Daoy (cell line): ENCODE measurements around the gene H2BK1. TPM values are rescaled to one million over a fixed set of nuclear protein-coding genes. Genes with fewer than 3 reads are reported as not detected.
A peak's percentile ranks its signal among the peaks of the same experiment; 100 is the strongest.

Source experiments
- DNase-seq: peaks from one replicate; pipeline ENCODE4 v3.0.0-alpha.2; 2015; ENCODE audit warnings: low read depth
- total RNA-seq: library from RNA; depleted of rRNA; stranded (reverse); fragments of >200 nt; shearing (Covaris generic); gene quantifications from 2 replicates; pipeline ENCODE4 v1.2.3, GENCODE V29; 2014; rRNA removed

H2BK1 gene
- not detected in 2 replicates for total RNA-seq

GRCh38 chr7:151210087-151210854 lies at the start of gene H2BK1:
H2BK1 (minus strand) TSS chr7:151210488; CDS start chr7:151210318, 170 bp downstream.
- DNase-seq = no peak

- DNase-seq = no peak
These were observed 47.7 kb upstream of the H2BK1 start for GRCh38 chr7:151257990-151258389.

- DNase-seq = no peak
These were observed 46.2 kb upstream of the H2BK1 start for GRCh38 chr7:151256410-151257045.

DNA sequence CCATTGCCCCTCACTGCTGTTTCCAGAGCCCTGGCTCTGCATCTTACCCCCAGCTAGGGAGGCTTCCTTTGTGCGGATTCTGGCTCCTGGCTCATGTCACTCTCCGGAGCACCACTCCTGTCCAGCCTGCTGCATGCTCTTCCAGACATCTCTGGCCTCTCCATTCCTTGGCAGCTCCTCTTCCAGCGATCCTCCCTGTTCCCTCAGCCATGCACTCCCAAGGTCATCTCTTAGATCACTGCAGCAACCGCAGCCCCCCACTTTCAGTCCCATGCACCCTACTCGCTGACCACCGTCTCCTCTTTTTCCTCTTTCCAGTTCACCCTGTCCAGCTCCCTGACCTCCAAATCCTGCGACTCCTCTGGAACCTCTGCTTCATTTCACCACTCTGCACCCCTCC lies 45.1 kb upstream of the H2BK1 start:
- DNase-seq = no peak

DNA sequence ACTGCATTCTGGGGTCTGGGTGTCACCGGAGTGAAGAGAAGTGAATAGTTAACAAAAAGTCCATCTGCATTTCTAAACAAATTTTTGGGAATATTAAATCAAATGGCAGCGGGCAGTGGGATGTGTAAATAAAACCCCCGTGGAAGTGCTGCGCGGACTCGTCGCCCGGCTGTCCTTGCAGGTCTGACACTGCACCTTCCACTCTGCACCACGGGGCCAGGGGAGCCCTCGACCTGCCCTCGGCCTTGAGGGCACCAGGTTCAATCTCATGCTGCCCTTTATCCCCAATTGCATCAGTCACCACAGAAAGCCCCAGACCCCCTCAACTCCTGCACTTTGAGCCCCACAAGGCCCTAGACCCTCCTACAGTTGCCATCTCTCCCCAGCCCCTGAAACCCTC lies 44.6 kb upstream of the H2BK1 start:
- no peak for DNase-seq

DNA sequence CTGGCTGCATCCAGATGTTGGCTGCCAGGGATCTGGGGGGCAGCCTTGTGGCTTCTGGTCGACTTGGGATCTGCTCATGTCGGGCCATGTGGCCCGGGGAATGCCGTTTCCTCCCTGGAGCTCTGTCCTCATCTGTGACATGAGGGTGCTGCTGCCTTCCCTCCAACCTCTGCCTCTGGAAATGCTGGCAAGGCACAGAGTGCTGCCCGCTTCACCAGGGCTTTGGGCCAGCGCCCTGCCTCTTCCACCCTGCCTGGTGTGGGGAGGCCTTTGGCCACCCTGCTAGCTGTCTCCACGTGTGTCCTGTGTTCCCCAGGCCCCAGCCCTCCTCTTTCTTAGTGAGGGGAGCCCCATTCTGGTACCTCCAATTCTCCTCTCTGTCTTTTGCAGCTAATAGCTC lies 44.0 kb upstream of the H2BK1 start:
- DNase-seq = no peak

- DNase-seq = no peak
These were observed 42.8 kb upstream of the H2BK1 start for GRCh38 chr7:151252961-151253711.

- no peak for DNase-seq
These were observed 42.2 kb upstream of the H2BK1 start for GRCh38 chr7:151252561-151252835.

DNA sequence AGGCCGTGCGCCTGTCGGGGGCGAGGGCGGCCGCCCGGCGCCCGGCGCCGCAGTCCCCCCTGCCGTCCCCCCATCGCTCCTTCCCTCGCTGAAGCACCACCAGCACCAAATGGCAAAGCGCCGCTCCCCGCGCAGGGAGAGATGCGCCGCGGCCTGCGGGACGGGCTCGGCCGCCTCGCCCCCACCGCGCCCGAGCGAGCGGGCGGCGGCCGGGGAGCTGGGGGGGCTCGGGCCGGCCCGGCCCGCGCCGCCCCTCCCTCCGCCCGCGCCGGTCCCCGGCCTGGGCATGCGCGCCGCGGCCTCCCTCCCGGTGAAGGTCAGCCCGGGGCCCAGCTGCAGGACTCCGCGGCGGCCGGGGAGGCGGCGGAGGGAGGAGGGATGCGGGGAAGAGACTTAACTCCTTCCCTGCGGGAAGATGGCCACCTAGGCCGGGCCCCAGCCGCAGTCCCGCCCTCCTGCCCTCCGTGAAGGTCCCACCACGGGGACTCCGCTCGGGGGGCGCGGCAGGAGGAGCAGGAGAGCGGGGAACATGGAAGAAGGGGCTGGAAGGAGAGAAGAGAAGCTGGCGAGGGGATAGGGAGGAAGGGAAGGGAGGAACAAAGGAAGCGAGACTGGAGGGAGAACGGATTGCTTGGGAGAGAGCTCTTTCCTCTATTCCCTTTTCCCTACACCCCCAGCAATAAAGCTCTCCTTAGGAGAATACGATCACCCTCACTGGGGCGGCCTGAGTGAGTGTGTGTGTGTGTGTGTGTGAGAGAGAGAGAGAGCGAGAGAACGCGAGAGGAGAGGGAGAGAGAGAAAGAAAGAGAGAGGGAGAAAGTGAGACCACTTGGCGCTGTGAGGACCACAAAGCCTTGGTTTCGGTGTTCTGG lies 41.6 kb upstream of the H2BK1 start:
- DNase-seq = peak; percentile 82

GRCh38 chr7:151251328-151251688 lies 41.0 kb upstream of the H2BK1 start:
- peak; percentile 43 for DNase-seq

DNA sequence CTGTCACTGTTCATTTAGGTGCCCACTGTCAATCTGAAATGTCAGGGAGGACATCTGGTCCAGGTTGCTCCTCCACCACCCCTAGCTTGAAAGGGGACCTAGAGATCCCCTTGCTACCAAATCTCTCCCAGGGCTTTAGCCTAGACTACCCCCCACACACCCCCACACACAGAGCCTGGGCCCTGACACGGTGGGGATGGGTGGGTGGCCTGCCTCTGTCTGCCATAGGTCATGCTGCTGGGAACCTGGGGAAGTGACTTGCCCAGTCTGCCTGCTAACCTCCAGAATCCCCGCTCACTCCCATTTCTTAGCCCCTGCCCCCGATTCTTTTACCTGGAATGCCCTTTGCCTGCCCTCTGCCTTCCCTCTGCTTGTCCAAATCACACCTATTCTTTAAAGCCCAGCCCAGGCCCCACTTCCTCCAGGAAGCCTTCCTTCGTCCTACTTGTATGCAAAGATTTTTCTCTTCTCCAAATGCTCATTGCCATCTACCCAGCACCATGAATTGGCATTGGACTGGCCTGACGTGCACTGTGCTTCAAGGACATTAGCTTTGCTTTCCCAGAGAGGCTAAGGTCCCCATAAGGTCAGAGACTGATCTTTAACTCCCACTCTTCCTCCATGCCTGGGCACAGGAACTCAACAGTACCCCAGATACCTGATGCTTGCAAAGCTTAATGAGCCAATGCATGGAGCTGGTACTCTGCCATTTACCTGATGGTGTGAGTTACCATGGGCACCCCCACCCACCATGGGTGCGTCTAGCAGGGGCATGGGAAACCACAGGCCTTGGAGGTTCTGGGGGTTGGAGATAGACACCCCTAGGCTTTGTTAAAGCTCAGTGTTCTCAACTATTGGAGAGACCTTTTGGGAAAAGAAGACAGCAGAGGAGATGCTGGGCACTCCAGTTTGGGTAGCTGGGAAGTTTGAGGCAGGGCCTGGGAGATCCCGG lies 40.2 kb upstream of the H2BK1 start:
- no peak for DNase-seq

GRCh38 chr7:151249732-151250072 lies 39.4 kb upstream of the H2BK1 start:
- peak; percentile 79 for DNase-seq

DNA sequence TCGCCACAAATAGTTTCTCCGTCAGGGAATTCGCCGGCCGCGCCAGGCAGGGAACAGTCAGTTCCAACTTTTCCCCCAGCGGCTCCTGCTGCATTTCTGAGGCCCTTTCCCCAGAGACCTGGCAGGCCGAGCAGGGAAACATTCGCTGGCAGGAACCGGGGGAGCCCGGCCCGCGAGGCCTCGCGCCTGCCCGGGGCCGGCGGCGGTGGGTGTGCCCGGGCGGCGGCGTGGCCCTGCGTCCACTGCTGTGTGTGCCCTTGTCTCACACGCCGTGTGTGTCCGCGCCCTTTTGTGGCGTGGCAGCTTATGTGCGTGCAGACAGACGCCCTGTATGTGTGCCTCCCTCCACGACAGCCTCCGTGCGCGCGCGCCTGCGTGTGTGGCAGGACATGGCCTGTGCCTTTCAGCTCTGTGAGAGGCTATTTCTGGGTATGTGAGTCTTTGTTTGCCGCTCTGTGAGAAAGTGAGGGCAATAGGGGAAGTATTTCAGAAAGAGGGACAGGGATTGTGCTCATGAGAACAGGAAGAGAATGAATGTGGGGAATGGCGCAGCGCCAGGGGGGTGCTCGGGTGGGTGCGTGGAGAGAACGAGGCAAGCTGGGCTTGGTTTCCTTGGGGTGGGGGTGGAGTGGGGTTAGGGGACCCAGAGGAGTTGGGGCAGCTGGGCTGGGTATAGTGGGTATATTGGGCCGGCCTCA lies 38.9 kb upstream of the H2BK1 start:
- peak; percentile 77 for DNase-seq

- DNase-seq = peak; percentile 83
These were observed 38.2 kb upstream of the H2BK1 start, which contains the start of gene SMARCD3 for GRCh38 chr7:151248346-151249033. SMARCD3 (minus strand) TSS chr7:151248694; CDS start chr7:151248562, 132 bp downstream.

GRCh38 chr7:151247611-151248345 lies 37.5 kb upstream of the H2BK1 start:
- DNase-seq = peak; percentile 61

GRCh38 chr7:151246851-151247580 lies 36.7 kb upstream of the H2BK1 start:
- DNase-seq = no peak

DNA sequence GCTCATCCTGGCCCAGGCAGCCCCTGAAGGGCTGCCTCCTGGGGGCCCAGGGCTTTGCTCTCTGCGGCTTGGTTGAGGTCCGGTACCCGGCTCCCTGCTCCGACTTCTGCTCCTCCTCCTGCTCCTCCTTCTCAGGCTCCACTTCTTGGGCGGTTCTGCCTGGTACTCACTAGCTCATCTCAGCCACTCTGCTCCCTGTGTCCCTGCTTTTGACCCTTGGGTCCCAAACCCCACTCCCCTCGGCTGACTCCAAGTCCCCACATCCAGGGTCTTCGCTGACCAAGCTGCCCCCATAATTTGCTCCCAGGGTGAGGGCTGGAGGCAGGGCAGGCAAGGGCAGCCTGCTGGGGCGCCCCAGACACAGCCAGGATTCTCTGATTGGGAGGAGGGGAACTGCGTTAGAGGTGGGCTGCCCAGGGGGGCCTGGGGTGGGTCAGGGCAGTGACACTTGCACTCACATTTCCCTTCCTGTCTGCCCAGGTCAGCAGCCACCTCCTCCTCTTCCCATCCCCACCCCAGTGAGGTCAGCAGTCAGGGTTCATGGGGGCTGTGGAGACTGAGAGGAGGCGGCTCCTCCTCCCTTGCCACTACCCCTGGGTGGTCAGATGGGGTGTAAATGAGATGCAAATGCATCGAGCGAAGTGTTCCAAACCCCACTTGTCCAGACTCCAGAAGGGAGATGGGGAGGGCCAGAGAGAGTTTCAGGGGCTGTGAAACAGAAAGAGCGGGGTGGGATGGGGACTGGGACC lies 36.0 kb upstream of the H2BK1 start:
- DNase-seq = peak; percentile 42
